DOHH2 (cell line): ENCODE measurements around the gene METTL24.

Experiments used
- CTCF ChIP-seq: fragments of 200-600 bp; sonication (generic); IDR thresholded peaks from one replicate; pipeline ENCODE4 v1.5.1; 2014; ENCODE audit warnings: antibody characterized with exemption, mild to moderate bottlenecking, low read depth, low read length; ENCODE audit not compliant: poor library complexity, severe bottlenecking
- EZH2phosphoT487 ChIP-seq: fragments of 200-600 bp; sonication (generic); IDR thresholded peaks from 2 replicates; pipeline ENCODE4 v1.6.1; 2017; ENCODE audit warnings: borderline replicate concordance, mild to moderate bottlenecking, antibody characterized with exemption, low read length, moderate library complexity, mixed read lengths

- TF ChIP-seq CTCF (no peak), EZH2phosphoT487 (no peak)
Observed at GRCh38 chr6:110233770-110234374, 124.3 kb downstream of the METTL24 start.
